IMR-90 (cell line): Measurements from ENCODE around the gene CTAGE9.

Source experiments
- MAFK ChIP-seq: IDR thresholded peaks from 2 replicates; pipeline ENCODE4 v1.6.1; 2012; ENCODE audit warnings: low read depth, low read length, improper control_type of control experiment
- MXI1 ChIP-seq: IDR thresholded peaks from 2 replicates; pipeline ENCODE4 v1.6.1; 2012; ENCODE audit warnings: low read depth, mild to moderate bottlenecking, low read length, moderate library complexity, borderline replicate concordance

DNA sequence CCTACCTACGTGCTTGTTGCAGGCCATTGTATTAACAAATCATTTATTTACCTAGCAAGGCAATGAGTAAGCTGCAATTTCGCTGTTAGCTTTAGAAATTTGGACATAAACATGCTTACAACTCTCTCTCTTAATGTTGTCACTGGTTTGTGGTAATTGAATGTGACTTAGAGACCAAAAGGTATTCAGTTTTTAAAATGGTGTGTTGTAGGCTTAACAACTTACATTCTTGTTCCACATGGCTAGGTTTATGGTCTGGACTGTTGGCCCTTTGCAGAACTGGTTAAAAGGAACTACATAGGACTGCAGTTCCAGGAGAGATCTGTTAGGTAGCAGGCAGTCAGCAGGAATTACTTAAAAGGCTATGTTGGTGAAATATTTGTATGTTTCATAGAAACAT is 10.3 kb upstream of the CTAGE9 start:
- no peak for TF ChIP-seq MXI1
- TF ChIP-seq MAFK, result no peak
